Measurements from ENCODE around the gene CHRNA4. TPM values are rescaled to one million over a fixed set of nuclear protein-coding genes. Genes with fewer than 3 reads are reported as not detected.

The CHRNA4 gene
- total RNA-seq, 1 donor from 2014 or later: not detected

DNA sequence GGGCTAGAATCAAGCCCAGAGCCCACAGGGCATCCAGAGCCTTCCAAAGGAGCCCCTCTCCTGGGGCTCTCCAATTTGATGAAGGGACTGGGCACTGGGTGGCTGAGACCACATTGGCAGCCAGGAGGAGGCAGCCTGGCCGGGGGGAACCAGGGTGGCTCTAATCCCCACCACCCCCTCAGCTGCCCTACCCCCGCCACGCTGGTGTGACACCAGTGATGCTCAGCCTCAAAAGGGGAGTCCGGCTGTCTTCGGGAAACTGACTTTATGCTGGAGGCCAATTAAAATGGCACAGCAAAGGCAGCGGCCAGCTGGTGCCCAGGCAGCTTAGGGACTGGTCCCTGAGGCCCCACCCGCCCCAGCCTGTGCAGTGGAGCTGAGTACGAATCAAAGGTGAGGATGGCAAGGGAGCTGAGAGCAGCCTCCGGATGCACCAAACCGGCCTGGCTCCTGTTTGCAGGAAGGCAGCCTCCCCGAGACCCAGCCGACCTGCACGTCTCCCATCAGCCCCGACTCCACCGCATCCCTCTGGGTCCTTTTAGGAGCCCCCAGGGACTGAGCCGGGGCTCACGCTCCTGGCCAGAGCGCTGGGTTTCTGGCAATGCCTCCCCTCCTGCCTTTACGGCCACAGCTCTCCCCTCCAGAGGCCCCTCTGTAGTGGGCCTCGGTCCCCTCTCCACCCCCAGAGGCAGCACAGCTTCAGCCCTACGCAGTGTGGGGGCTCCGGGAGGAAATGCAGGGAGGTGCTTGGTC, 28.5 kb downstream of the CHRNA4 start:
- no peak for ATAC-seq

GRCh38 chr20:63331741-63332400, 29.3 kb downstream of the CHRNA4 start:
- no peak for ATAC-seq

DNA sequence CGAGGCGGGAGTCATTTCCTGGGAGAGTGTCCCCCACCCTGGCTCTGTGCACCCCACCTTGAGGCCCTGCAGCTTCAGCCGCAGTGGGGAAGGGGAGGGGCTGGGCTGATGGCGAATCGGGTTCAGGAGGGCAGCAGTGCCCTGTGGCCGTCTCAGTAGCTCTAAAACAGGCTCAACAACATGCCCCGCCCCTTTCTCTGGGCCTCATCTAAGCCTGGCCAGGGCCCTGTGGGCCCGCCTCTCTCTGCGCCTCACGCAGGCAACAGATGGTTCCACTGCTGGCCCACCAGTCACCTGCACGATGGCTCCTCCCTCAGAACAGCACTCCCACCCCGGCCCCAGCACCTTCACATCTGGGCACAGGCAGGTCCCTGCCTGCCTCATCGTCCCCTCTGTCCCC, 30.2 kb downstream of the CHRNA4 start:
- ATAC-seq: peak; percentile 66

DNA sequence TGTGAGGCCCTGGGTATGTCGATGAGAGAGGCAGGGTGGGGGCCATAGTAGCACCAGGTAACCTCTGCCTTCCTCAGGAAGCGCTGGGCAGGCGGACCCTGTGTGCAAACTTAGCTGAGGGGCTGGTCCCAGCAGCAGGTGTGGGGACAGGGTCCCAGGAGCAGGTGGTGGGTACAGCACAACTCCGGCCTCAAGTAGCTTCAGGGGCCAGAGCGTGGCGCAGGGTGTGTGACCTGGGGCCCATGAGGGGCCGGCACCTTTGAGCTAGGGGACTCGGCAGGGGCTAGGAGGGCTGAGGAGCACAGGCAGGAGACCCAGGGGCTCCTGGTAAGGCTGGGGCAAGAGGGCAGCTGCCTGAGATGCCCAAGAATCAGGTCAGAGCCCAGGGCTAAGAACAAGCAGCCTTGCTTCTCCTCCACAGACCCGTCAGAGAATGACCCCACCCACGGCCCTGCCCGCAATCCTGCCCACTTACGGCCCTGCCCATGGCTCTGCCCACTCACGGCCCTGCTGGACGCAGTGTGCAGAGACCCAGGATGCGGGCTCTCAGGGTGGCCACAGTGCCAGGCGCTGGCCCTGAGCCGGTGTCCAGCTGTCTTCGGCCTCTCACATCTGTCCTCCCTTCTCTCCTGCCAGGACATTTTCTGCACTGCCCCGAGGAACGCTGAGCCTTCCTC, 30.9 kb downstream of the CHRNA4 start:
- no peak for ATAC-seq

- ATAC-seq: no peak
Measured at GRCh38 chr20:63329331-63330083, 31.6 kb downstream of the CHRNA4 start.

DNA sequence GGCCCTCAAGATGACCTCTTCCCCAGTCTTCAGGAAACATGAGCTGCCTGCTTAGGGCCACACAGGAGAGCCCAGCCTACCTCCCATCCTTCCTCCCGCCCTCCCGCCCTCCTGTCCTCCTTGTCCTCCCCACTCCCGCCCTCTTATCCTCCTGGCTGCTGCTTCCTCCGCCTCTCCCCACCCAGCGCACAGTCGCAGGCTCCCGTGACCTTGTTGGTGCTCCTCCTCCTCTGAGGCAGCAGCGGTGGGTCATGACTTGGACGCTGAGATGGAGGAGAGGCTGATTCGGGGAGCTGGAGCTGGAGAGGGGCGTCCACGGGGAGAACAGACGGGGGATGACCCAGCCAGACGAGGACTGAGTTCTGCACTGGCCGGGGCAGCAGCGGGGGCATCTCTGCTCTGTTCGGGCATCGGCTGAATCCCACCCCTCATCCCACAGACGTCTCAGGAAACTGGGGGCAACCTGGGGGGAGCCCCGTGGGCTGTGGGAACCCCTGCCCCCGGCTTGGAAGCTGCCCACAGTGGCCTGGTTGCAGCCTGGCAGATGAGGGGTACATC, 32.4 kb downstream of the CHRNA4 start:
- ATAC-seq: no peak

DNA sequence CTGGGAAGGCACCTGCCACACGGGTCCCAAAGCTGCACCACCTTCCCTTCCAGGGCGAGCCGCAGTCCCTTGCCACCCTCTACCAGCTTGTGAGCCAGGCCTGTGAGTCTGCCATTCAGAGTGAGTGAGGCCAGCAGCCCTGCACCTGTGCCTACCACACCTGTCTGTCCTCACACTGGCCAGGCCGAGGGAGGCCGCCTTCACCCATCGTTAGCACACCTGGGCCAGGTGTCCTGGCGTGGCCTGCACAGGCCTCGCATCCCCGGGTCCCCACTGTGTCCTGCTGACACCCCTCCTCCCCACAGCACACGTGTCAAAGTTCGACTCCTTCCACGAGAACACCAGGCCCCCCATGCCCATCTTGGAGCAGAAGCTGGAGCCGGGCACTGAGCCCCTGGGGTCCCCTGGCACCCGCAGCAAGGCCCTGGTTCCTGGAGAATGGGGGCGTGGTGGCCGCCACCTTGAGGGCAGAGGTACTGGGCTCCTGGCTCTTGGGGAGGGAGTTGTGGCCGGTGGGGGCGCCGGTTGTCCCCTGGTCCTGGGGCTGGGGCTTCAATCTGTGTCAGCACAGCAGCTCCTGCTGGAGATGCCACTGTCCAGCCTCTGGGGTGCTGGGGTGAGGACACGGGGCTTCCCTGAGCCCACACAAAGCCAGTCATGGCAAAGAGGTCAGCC, 33.0 kb downstream of the CHRNA4 start:
- no peak for ATAC-seq

- ATAC-seq: no peak
Measured at GRCh38 chr20:63327231-63327745, 33.9 kb downstream of the CHRNA4 start.

DNA sequence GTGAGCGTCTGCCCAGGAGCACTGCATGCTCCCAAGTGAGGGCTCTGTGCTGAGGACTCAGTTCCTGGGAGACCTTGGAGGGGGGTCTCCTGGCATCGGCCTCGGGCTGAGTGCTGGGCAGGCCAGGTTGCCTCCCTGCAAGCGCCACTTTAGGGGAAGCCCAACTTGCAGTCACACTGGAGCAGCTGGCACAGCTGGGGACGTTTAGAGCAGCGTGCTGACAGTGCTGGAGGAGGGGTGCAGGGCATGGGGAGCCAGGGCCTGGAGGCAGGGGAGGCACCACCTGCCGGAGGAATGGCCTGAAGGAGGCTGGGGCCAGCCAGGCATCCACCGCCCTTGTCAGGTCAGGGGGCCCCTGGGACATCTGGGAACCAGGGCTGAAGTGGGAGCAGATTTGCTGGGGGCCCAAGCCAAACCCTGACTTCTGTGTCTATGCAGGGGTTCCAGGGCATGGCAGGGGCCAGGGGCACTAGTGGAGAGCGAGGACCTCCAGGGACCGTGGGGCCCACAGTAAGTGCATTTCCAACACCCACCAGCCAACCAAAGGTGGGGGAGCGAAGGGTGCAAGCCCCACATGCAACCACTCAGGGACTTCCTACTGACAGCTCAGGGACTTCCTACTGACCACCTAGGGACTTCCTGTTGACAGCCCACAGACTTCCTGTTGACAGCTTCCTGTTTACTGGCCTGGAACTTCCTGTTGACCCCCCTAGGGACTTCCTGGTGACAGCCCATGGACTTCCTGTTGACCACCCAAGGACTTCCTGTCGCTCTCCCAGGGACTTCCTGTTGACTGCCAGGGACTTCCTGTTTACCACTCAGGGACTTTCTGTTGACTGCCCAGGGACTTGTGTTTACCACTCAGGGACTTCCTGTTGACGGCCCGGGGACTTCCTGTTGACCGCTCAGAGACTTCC, 34.6 kb downstream of the CHRNA4 start:
- ATAC-seq: no peak

GRCh38 chr20:63325554-63326313, 35.4 kb downstream of the CHRNA4 start:
- ATAC-seq: no peak

DNA sequence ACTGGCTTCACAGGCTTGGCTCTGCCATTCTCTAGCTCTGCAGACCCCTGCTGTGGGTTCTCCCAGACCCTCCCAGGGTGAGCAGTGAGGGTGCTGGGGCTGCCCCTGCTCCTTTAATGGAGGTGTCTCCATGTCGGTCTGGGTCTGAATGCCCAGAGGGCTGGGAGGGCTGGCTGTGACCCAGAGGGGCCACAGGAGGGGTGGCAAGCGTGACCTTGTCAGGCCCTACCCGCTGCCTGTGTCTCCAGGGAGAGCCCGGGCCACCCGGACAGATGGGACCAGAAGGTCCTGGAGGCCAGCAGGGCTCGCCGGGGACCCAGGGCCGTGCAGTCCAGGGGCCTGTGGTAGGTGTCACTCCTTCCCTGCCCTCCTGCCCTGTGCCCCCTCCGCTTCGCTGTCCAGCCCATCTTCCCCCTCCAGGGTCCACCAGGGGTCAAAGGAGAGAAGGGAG, 36.1 kb downstream of the CHRNA4 start:
- no peak for ATAC-seq

- no peak for ATAC-seq
Measured at GRCh38 chr20:63323357-63323981, 37.7 kb downstream of the CHRNA4 start.

DNA sequence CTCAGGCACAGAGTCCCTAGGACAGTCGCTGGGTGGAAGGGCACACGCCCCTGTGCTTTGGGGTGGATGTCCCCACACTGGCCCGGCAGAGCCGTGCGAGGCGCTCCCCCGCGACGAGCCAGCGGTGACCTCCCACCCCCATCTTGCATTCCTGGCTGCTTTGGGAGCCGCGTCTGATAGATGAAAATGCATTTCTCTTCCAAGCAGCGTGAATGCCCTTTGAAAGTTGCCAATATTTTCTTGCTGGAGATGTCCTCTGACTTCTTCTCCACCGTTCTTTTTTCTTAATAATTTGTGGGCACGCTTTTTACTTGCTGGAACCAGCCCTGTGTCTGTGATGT, 38.2 kb downstream of the CHRNA4 start:
- ATAC-seq: no peak

GRCh38 chr20:63322146-63322932, 38.8 kb downstream of the CHRNA4 start:
- no peak for ATAC-seq

- peak; percentile 35 for ATAC-seq
Measured at GRCh38 chr20:63321148-63321831, 39.9 kb downstream of the CHRNA4 start.

DNA sequence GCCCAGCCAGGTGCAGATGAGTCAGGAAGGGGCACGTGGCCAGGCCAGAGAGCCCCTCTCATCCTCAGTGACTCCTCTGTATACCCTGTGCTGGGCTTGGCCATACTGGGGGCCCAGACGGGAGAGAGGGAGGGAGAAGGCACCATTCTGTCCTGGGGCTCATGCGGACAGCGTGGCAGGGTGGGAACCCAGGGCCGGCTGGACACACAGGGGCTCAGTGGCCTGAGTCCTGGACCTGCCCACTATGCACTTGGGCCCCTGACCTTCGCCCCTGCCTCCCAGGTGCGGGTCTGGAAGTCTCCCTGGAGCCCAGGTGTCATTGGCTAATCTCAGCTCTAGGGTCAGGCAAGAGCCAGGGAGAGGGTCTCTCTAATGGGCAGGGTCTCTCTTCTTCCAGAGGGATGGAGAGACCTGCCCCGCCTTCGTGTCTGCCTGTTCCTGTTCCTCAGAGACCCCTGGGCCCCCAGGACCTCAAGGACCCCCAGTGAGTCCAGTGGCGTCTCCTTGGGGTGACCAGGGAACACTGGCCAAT, 40.5 kb downstream of the CHRNA4 start:
- no peak for ATAC-seq

DNA sequence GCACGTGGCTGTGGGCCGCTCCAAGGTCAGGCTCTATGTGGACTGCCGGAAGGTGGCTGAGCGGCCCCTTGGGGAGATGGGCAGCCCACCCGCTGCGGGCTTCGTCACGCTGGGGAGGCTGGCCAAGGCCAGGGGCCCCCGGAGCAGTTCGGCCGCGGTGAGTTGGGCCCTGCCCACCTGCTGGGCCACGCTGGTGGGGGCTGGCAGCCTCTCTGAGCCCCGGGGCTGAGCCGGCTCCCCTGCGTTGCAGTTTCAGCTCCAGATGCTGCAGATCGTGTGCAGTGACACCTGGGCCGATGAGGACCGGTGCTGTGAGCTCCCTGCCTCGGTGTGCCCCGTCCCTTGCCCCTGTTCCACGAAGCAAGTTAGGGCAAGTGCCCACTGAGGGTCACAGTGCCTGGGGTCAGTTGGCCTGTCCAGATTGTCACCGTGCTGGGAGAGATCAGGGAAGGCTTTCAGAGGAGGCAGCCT, 41.1 kb downstream of the CHRNA4 start:
- ATAC-seq: no peak
